Transverse colon (tissue), 4 donors: Measurements from ENCODE around the gene ALDH16A1.
A peak's percentile ranks its signal among the peaks of the same experiment; 100 is the strongest.

Experiments
- CTCF ChIP-seq, 5 experiments: fragments of 200-600 bp in 3 of 5; fragments of 450-650 bp in 2 of 5; sonication (generic) in 3 of 5; IDR thresholded peaks; 1 replicate in 2 of 5; 2 replicates in 3 of 5; pipeline ENCODE4 v1.5.1; 2016 to 2017; ENCODE audit warnings: antibody characterized with exemption in 5 of 5, inconsistent platforms in 3 of 5, mild to moderate bottlenecking in 2 of 5, moderate library complexity in 1 of 5
- EP300 ChIP-seq: sonication (generic); formaldehyde crosslinking; IDR thresholded peaks from one replicate; pipeline ENCODE4 v1.6.1; 2017; ENCODE audit warnings: antibody characterized with exemption, low read depth
- POLR2A ChIP-seq: fragments of 450-650 bp; IDR thresholded peaks from one replicate; pipeline ENCODE4 v1.6.1; 2016; ENCODE audit warnings: antibody characterized with exemption, mild to moderate bottlenecking, moderate library complexity
- POLR2AphosphoS5 ChIP-seq, 3 donors: sonication (generic); formaldehyde crosslinking; IDR thresholded peaks; one replicate each; pipeline ENCODE4 v1.6.1; 2016; ENCODE audit warnings: antibody characterized with exemption in 3 of 3

- TF ChIP-seq POLR2A = no peak
- TF ChIP-seq CTCF (IDR thresholded peaks at IDR 0.05) = no peak
- TF ChIP-seq EP300 = no peak
- peak in 1 of 3 donors; percentile 64 for TF ChIP-seq POLR2AphosphoS5 (IDR thresholded peaks at IDR 0.05)
Measured at GRCh38 chr19:49455773-49456172, 2.7 kb downstream of the ALDH16A1 start.
